ENCODE measurements around the gene PADI3. TPM values are rescaled to one million over a fixed set of nuclear protein-coding genes. Genes with fewer than 3 reads are reported as not detected.
"Not testable (repeated sequence)": the region's sequence is repeated elsewhere in the genome, so short reads cannot be mapped to it uniquely, and the experiment has no call there.

PADI3 gene
- total and polyA plus RNA-seq, 9 donors = 0.05 TPM; not detected in 8

GRCh38 chr1:17319561-17320350 is 70.9 kb downstream of the PADI3 start:
- H3K9me3 ChIP-seq (replicated peaks; ENCODE audit: control insufficient read depth, low read depth, low read length) = no peaks in the 10 kb centered on the region
- DNase-seq = no peak
- WGBS (ENCODE audit: insufficient coverage) = 82% methylated on average over 8 of the region's 11 CpGs
- H3K36me3 ChIP-seq (ENCODE audit: control insufficient read depth, insufficient read depth, low read length) = no peaks in the 10 kb centered on the region
- H3K4me1 ChIP-seq (ENCODE audit: control insufficient read depth, insufficient read depth, low read length) = no peaks in the 10 kb centered on the region
- H3K27ac ChIP-seq (ENCODE audit: low read length) = no peak overlapping the region
- H3K4me3 ChIP-seq (ENCODE audit: low read length) = no peak overlapping the region
- peaks cover 2% of the 10 kb centered on the region for H3K27me3 ChIP-seq (ENCODE audit: control insufficient read depth, insufficient read depth, low read length)

- not testable (repeated sequence) for H3K27ac ChIP-seq (ENCODE audit: low read length); DNase-seq; H3K4me3 ChIP-seq (ENCODE audit: low read length); H3K9me3 ChIP-seq (replicated peaks; ENCODE audit: control insufficient read depth, low read depth, low read length); H3K27me3 ChIP-seq (ENCODE audit: control insufficient read depth, insufficient read depth, low read length); H3K36me3 ChIP-seq (ENCODE audit: control insufficient read depth, insufficient read depth, low read length); H3K4me1 ChIP-seq (ENCODE audit: control insufficient read depth, insufficient read depth, low read length)
- WGBS (ENCODE audit: insufficient coverage) = 87% methylated on average over 3 of the region's 6 CpGs
These were observed 73.0 kb downstream of the PADI3 start for GRCh38 chr1:17321857-17322390.

GRCh38 chr1:17328855-17329254 is 80.0 kb downstream of the PADI3 start:
- Histone ChIP-seq H3K9me3 (replicated peaks; ENCODE audit: control insufficient read depth, low read depth, low read length) (no peaks in the 10 kb centered on the region), H3K27ac (ENCODE audit: low read length) (no peak overlapping the region), H3K4me3 (ENCODE audit: low read length) (no peak overlapping the region), H3K4me1 (ENCODE audit: control insufficient read depth, insufficient read depth, low read length) (no peaks in the 10 kb centered on the region), H3K27me3 (ENCODE audit: control insufficient read depth, insufficient read depth, low read length) (peaks cover 8% of the 10 kb centered on the region), H3K36me3 (ENCODE audit: control insufficient read depth, insufficient read depth, low read length) (no peaks in the 10 kb centered on the region)
- 80% methylated on average over 1 of the region's 5 CpGs for WGBS (ENCODE audit: insufficient coverage)
- no peak for DNase-seq

GRCh38 chr1:17329610-17330009 is 80.7 kb downstream of the PADI3 start:
- Histone ChIP-seq H3K9me3 (replicated peaks; ENCODE audit: control insufficient read depth, low read depth, low read length) (no peaks in the 10 kb centered on the region), H3K36me3 (ENCODE audit: control insufficient read depth, insufficient read depth, low read length) (no peaks in the 10 kb centered on the region), H3K27ac (ENCODE audit: low read length) (no peak overlapping the region), H3K27me3 (ENCODE audit: control insufficient read depth, insufficient read depth, low read length) (peaks cover 8% of the 10 kb centered on the region), H3K4me3 (ENCODE audit: low read length) (no peak overlapping the region), H3K4me1 (ENCODE audit: control insufficient read depth, insufficient read depth, low read length) (no peaks in the 10 kb centered on the region)
- WGBS (ENCODE audit: insufficient coverage) = 100% methylated on average over 1 of the region's 4 CpGs
- no peak for DNase-seq

GRCh38 chr1:17330856-17331255 is 82.0 kb downstream of the PADI3 start:
- no peak for DNase-seq
- no peaks in the 10 kb centered on the region for H3K36me3 ChIP-seq (ENCODE audit: control insufficient read depth, insufficient read depth, low read length)
- peaks cover 10% of the 10 kb centered on the region for H3K27me3 ChIP-seq (ENCODE audit: control insufficient read depth, insufficient read depth, low read length)
- no peak overlapping the region for H3K4me3 ChIP-seq (ENCODE audit: low read length)
- H3K27ac ChIP-seq (ENCODE audit: low read length) = no peak overlapping the region
- H3K9me3 ChIP-seq (replicated peaks; ENCODE audit: control insufficient read depth, low read depth, low read length) = no peaks in the 10 kb centered on the region
- no peaks in the 10 kb centered on the region for H3K4me1 ChIP-seq (ENCODE audit: control insufficient read depth, insufficient read depth, low read length)
- WGBS (ENCODE audit: insufficient coverage) = 78% methylated on average over 7 of the region's 7 CpGs

GRCh38 chr1:17333081-17333480 is 84.2 kb downstream of the PADI3 start:
- DNase-seq = no peak
- H3K27ac ChIP-seq (ENCODE audit: low read length) = no peak overlapping the region
- peaks cover 7% of the 10 kb centered on the region for H3K27me3 ChIP-seq (ENCODE audit: control insufficient read depth, insufficient read depth, low read length)
- H3K4me1 ChIP-seq (ENCODE audit: control insufficient read depth, insufficient read depth, low read length) = no peaks in the 10 kb centered on the region
- no peaks in the 10 kb centered on the region for H3K9me3 ChIP-seq (replicated peaks; ENCODE audit: control insufficient read depth, low read depth, low read length)
- H3K4me3 ChIP-seq (ENCODE audit: low read length) = no peak overlapping the region
- no peaks in the 10 kb centered on the region for H3K36me3 ChIP-seq (ENCODE audit: control insufficient read depth, insufficient read depth, low read length)
- WGBS (ENCODE audit: insufficient coverage) = 86% methylated on average over 8 of the region's 8 CpGs

Other genes starting within 250 kb of the PADI3 start
- gene ATP13A2, start 237.2 kb upstream of the PADI3 start, total RNA-seq = 8.8 TPM
- 10 to 100 TPM; 19.2 to 25.0 (median 21.7) TPM for gene ATP13A2, start 237.2 kb upstream of the PADI3 start, polyA plus RNA-seq (ENCODE audit: insufficient read depth in 1 of 8, insufficient read length in 8 of 8, low replicate concordance in 1 of 8)
- gene SDHB, start 195.1 kb upstream of the PADI3 start, total RNA-seq = 103 TPM
- gene SDHB, start 195.1 kb upstream of the PADI3 start, polyA plus RNA-seq (ENCODE audit: insufficient read depth in 1 of 8, insufficient read length in 8 of 8, low replicate concordance in 1 of 8) = 100 to 1,000 TPM in 3 of 8 donors, 10 to 100 TPM in 5; 83.6 to 118 (median 92.6) TPM
- 37.2 TPM for gene PADI2, start 129.6 kb upstream of the PADI3 start, total RNA-seq
- gene PADI2, start 129.6 kb upstream of the PADI3 start, polyA plus RNA-seq (ENCODE audit: insufficient read depth in 1 of 8, insufficient read length in 8 of 8, low replicate concordance in 1 of 8) = 10 to 100 TPM; 46.7 to 81.7 (median 69.7) TPM
- 0.13 TPM for gene PADI1, start 44.0 kb upstream of the PADI3 start, total RNA-seq
- under 1 TPM; 0.13 to 0.91 (median 0.34) TPM for gene PADI1, start 44.0 kb upstream of the PADI3 start, polyA plus RNA-seq (ENCODE audit: insufficient read depth in 1 of 8, insufficient read length in 8 of 8, low replicate concordance in 1 of 8)
- 0.18 TPM for gene PADI4, start 59.1 kb downstream of the PADI3 start, total RNA-seq
- gene PADI4, start 59.1 kb downstream of the PADI3 start, polyA plus RNA-seq (ENCODE audit: insufficient read depth in 1 of 8, insufficient read length in 8 of 8, low replicate concordance in 1 of 8) = 1 to 10 TPM in 3 of 8 donors, under 1 TPM in 5; 0.45 to 1.7 (median 1.00) TPM
- not detected for gene PADI6, start 123.1 kb downstream of the PADI3 start, total RNA-seq
- gene PADI6, start 123.1 kb downstream of the PADI3 start, polyA plus RNA-seq (ENCODE audit: insufficient read depth in 1 of 8, insufficient read length in 8 of 8, low replicate concordance in 1 of 8) = not detected
- 20.7 TPM for gene RCC2, start 190.6 kb downstream of the PADI3 start, total RNA-seq
- gene RCC2, start 190.6 kb downstream of the PADI3 start, polyA plus RNA-seq (ENCODE audit: insufficient read depth in 1 of 8, insufficient read length in 8 of 8, low replicate concordance in 1 of 8) = 10 to 100 TPM; 32.2 to 57.4 (median 39.4) TPM

Measured in muscle of leg (tissue), 11 donors.